HG03432 (cell line): Measurements from ENCODE around the gene PRG3.
"Not testable (repeated sequence)": the region's sequence is repeated elsewhere in the genome, so short reads cannot be mapped to it uniquely, and the experiment has no call there.

Experiments
- ATAC-seq: cut with Tn5 transposase; IDR thresholded peaks from one replicate; pipeline ENCODE4 v1.9.1; 2021; ENCODE audit warnings: mild to moderate bottlenecking, moderate library complexity; ENCODE audit not compliant: unreplicated experiment

PRG3 gene

GRCh38 chr11:57409321-57410100 lies 28.6 kb upstream of the PRG3 start:
- no peak for ATAC-seq

GRCh38 chr11:57408771-57409170 lies 27.8 kb upstream of the PRG3 start:
- ATAC-seq: no peak

DNA sequence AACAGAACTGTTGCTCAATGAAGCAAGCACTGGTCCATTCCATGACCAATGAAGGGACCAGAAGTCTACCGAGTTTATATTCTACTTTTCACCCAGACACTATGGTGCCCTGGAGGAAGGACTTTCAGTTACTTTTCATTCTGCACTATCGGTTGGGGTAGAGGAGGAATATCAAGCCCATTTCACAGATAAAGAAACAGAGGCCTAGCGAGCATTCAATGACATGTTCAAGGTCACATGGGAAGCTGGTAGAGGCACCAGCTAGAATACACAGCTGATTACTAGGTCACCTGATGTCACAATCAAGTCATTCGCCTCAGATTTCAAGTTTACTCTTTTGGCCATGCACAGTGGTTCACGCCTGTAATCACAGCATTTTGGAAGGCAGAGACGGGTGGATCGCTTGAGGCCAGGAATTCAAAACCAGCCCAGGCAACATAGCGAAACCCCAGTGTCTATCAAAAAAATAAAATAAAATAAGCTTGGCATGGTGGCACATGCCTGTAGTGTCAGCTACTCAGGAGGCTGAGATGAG lies 27.1 kb upstream of the PRG3 start:
- no peak for ATAC-seq

- no peak for ATAC-seq
Measured at GRCh38 chr11:57407010-57407920, 26.3 kb upstream of the PRG3 start.

GRCh38 chr11:57406337-57406904 lies 25.5 kb upstream of the PRG3 start:
- ATAC-seq: peak; percentile 89

- ATAC-seq: no peak
Measured at GRCh38 chr11:57405271-57405860, 24.4 kb upstream of the PRG3 start.

- no peak for ATAC-seq
Measured at GRCh38 chr11:57403802-57404147, 22.8 kb upstream of the PRG3 start.

- not testable (repeated sequence) for ATAC-seq
Measured at GRCh38 chr11:57403003-57403801, 22.3 kb upstream of the PRG3 start.

GRCh38 chr11:57402188-57403002 lies 21.4 kb upstream of the PRG3 start:
- no peak for ATAC-seq

DNA sequence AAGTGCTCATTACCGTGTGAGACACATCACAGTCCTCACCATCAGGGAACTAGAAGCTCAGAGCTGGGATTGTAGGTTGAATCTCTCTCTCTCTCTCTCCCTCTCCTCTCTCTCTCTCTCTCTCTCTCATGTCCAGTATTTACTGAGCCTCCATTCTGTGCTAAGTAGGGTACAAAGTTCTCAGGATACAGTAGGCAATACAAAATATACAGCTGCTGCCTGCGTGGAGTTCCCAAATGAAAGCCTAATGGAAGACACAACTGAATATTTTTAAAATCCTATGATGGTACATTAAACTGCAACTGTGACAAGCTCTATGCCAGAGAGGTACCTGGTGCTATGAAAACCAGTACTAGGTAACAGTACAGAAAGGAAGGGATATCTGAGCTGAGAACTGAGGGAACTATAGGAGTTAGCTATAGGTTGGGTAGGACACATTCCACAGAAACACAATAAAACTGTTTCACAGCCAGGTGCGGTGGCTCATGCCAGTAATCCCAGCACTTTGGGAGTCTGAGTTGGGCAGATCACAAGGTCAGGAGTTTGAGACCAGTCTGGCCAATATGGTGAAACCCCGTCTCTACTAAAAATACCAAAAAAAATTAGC lies 19.1 kb upstream of the PRG3 start:
- no peak for ATAC-seq

GRCh38 chr11:57399221-57399620 lies 18.3 kb upstream of the PRG3 start:
- ATAC-seq: no peak

- ATAC-seq: no peak
Measured at GRCh38 chr11:57397394-57397990, 16.5 kb upstream of the PRG3 start.

DNA sequence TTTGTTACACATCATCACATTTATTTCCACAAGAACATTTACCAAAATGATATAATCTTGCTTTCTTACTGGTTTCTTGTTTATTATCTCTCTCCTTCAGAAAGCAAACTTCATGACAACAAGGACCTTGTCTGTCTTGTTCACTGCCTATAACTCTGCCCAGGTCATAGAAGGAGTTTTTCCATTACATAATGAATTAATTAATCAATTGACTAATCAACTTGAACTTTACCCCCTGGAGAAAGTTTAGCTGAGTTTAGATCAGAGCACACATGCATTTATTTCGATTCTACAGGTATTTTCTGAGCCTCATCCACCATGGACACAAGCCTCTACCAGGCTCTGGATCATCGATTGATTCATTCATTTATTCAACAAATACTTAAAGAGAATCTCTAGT lies 15.8 kb upstream of the PRG3 start:
- no peak for ATAC-seq

DNA sequence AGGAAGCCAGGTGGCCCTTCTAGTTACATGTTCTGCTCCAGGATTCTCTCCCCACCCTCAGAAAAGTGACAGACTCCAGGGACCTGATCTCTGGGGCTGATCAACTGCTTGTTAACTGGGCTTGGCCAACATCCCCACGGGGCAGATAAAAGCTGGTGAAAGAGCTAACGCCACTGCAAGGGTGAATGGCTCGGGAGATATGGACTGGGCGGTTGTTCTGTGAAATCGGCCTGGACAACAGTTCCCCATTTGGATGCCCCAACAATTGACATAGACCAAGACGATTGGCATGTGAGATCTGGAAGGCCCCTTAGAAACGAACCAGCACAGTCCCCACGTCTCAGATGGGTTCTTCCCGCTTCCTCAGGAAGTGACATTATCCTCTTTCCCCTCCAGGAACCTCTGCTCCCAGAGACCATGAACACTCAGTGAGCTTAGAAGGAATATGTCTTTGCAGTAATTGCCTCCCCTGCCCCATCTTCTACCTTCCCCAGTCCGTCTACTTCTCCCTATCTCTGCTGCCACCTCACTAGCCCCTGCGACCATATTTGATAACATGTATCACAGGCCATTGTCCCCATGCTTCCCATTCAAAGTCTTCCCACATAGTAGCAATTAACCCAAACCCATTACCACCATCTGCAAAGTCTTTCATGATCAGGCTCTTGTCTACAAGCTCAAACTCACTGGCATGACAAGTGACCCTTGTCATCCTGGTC lies 15.1 kb upstream of the PRG3 start:
- no peak for ATAC-seq

DNA sequence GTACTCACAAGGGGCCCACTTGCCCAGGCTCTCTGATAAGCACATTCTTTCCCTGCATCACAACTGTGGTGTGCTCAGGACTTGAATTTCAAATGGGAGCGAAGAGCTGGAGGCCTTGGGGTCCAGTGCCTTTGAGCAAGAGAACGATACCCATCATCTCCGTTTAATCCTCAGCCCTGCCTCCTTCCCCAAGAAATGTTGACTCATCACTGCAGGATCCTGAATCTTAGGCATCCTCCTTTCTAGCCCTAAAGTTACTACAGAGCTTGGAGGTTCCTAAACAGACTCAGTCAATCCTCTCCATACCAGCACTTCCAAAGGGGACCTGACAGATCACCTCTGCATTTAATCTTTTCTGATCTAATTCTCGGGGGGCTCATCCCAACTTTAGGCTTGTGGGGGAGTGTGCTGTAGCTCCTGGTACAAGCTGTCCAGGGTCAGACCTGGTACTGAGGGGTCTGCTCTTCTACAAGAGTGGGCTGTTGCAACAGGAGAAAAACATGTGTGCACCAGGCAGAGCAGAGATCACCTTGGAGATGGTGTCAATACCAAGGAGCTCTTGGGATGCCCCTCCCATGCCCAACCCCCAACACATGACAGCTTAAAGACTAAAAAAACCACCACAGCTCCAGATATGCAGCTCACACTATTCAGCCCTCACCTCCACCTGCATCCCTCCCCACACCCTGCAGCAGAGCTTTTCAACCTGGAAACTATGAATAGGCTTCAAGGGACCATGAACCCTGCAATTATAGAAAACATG lies 13.4 kb upstream of the PRG3 start:
- ATAC-seq: no peak

- ATAC-seq: no peak
Measured at GRCh38 chr11:57392763-57393105, 11.8 kb upstream of the PRG3 start.

DNA sequence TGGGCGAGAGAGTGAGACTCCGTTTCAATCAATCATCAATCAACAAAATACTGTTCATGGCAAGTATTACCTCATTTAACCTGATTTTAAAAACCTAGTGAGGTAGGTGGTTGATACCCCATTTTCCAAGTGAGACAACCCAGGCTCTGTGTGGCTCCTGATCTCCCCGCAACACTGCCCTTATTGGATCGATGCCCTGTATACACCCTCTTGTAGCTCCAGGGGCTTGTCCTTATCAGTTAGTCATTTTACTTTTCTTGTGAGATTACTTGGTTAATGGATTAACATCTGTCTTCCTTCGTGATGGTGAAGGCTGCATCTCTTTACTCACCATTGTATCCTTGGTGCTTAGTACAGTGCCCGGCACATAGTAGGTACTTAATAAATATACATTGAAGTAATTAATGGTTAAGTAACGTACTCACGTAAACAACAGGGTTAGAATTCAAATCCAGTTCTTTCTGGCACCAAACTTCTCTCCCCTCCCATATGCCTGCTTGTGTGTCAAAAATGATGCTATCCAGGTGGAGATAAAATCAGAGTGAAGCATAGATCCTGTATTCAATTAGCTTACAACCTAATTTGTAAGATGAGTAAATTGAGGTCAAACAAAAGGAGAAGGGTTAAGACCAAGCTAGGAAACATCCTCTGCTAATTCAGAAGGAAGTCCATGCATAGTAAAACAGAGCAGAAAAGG lies 11.3 kb upstream of the PRG3 start:
- no peak for ATAC-seq
